HG03159 (cell line): ENCODE measurements around the gene SSBP3.
A peak's percentile ranks its signal among the peaks of the same experiment; 100 is the strongest.
"Not testable (repeated sequence)": the region's sequence is repeated elsewhere in the genome, so short reads cannot be mapped to it uniquely, and the experiment has no call there.

Experiments
- ATAC-seq: cut with Tn5 transposase; IDR thresholded peaks from one replicate; pipeline ENCODE4 v1.9.1; 2021; ENCODE audit warnings: mild to moderate bottlenecking, moderate library complexity; ENCODE audit not compliant: unreplicated experiment

The SSBP3 gene

DNA sequence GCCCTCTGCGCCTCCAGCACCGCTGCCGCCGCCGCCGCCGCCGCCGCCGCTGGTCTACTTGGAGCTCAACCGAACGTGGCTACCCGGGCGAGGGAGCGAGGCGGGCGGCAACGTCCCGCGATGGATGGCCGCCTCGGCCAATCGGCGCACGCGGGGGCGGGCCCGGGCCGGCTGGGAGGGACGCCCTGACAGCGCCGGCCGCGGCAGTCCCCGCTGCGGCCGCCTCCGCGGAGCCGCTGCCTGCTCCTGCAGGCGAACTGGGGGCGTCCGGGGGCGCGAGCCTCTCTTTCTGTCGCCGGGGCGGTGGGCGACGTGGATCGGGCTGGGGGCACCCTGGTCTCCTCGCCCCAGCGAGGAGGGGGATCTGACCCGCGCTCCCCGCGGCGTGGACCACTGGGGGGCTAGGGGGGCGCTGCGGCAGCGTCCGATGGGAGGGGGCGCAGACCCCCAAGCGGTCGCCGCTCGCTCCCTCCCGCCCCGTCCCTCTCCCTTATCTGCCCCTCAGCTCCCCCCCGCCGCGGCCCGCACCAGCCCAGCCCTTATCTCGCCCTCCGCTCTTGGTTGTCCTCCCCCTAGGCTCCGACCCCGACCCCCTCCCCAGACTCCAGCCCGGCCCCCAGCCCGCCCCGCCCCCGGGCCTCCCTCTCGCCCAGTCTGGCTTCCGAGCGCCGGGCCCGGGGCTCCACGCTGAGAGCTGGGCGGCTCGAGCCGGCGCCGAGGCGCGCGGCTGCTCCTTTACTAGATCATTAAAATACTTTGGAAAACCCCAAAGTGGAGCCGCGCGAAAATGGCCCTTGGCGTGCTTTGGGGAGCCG, at the start of gene SSBP3:
SSBP3 (minus strand) TSS at position 56 of the 815 bp plus-strand sequence.
- ATAC-seq = peak; percentile 84

DNA sequence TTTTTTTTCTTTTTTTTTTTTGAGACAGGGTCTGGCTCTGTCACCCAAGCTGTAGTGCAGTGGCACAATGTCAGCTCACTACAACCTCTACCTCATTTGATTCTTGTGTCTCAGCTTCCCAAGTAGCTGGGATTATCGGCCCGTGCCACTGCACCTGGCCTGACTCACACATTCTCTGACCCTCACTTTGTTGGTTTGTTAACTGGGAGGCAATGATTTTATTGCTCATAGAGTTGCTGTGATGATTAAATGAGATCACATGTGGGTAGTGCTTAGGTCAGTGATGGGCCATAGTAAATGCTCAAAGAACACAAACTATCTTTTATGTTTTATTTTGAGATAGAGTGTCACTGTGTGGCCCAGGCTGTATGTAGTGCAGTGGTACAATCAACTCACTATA, 47.3 kb upstream of the SSBP3 start:
- no peak for ATAC-seq

DNA sequence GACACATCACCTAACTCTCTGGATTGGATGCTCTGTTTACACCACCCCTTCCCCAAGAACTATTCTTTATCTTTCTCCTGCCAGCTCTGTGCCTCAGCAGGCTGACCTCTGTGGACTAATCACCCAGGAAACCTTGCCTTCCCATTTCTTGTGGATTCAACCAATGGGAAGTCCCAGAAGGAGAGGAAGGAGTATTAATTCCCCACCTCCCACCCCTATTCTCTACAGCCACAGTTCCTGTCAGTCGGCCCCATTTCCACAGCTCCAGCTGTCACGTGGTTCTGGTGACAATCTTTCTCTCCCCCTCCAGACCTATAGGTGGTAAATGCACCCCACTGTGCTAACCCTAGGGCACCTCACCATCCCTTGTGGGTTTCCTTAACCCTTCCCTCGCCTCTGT, 46.8 kb upstream of the SSBP3 start:
- ATAC-seq = no peak

DNA sequence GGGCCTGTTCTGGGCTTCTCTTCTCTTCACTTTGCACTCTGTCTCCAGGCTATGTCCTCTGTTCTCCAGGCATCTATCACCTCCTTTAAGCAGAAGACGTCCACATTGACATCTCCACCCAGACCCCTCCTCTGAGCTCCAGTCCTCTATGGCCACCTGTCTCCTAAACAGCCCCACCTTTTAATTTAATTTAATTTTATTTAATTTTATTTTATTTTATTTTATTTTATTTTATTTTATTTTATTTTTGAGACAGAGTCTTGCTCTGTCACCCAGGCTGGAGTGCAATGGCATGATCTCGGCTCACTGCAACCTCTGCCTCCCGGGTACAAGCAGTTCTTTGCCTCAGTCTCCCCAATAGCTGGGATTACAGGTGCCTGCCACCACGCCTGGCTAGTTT, 43.2 kb upstream of the SSBP3 start:
- ATAC-seq = not testable (repeated sequence)

DNA sequence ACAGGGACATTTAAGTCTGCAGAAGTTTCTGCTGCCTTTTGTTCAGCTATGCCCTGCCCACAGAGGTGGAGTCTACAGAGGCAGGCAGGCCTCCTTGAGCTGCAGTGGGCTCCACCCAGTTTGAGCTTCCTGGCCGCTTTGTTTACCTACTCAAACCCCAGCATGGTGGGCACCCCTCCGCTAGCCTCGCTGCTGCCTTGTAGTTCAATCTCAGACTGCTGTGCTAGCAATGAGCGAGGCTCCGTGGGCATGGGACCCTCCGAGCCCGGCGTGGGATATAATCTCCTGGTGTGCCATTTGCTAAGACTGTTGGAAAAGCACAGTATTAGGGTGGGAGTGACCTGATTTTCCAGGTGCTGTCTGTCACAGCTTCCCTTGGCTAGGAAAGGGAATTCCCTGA, 42.6 kb upstream of the SSBP3 start:
- not testable (repeated sequence) for ATAC-seq

DNA sequence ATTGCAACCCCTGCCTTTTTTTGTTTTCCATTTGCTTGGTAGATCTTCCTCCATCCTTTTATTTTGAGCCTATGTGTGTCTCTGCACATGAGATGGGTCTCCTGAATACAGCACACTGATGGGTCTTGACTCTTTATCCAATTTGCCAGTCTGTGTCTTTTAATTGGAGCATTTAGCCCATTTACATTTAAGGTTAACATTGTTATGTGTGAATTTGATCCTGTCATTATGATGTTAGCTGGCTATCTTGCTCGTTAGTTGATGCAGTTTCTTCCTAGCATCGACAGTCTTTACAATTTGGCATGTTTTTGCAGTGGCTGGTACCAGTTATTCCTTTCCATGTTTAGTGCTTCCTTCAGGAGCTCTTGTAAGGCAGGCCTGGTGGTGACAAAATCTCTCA, 40.9 kb upstream of the SSBP3 start:
- not testable (repeated sequence) for ATAC-seq

DNA sequence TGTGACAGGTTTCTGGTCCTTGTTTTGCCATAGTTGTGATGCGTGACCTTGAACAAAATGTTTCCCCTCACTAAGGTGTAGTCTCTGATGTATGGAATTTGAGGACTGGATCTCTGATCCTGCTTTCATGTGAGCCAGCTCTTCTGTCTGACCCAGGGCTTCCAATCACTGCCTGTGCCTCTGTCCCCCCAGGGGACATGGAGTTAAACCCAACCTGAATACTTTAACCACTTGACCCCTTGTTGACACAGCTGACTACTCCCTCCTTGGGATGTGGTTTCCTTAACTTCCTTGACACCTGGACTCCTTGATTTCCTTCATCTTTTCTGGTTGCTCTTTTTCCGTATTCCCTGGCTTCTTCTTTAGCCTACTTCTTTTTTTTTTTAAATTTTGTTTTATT, 36.0 kb upstream of the SSBP3 start:
- ATAC-seq = no peak

DNA sequence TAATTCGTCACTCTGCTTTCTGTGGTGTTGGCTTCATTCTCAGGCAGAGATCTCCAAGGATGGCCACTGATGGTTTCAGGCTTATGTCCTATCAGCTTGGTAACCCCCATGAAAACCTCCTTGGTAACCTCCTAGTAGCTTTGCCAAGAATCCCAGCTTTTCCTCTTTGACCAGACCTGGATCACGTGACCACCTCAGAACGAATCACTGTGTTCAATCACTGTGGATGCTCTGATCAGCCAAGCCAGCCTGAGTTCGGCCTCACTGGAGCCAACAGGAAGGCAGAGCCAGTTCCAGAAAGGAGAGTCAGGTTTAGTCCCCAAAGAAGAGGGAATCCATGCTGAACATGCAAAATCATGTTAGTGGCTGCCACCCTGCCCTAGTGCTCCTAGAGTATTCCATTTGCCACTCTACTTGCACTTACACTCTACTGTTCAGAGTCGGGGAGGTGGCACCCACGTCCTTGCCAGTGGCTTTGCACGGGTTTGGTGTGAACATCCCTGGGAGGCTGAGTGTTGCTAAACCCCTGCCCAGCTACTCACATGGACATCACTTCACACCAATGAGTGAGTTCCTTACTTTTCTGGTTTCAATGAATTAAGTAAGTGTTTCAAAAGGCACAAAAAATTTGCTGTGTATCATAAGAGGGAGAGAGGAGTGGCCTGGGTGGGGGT, 33.5 kb upstream of the SSBP3 start:
- no peak for ATAC-seq

DNA sequence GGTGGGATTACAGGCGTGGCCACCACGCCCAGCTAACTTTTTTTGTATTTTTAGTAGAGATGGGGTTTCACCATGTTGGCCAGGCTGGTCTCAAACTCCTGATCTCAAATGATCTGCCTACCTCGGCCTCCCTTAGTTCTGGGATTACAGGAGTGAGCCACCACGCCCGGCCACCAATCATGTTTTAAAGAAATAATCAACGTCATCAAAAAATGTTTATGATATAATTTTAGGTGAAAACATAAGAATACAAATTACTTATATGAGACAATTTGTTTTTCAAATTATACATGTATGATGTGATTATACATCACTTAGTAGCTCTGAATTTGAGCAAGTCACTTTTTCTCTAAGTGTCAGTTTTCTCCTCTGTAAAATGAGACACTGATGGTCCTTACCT, 31.6 kb upstream of the SSBP3 start:
- no peak for ATAC-seq

DNA sequence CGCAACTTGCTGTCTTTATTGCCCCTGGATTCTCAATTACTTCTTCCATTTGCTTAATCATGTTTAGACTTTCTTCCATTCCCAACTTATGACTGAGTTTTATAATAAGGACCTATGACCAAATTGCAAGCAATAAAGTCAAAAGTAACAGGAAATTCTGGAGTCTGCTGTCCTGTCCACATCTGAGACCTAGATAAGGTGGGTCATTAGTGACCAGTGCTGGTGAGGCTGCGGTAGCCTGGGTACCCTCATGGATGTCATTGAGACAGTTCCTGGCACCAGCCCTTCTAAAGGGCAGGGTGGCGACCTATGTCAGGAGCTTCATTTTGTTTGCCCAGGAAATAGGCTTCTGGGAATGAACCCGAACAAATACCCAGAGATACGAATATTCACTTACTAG, 30.6 kb upstream of the SSBP3 start:
- no peak for ATAC-seq

DNA sequence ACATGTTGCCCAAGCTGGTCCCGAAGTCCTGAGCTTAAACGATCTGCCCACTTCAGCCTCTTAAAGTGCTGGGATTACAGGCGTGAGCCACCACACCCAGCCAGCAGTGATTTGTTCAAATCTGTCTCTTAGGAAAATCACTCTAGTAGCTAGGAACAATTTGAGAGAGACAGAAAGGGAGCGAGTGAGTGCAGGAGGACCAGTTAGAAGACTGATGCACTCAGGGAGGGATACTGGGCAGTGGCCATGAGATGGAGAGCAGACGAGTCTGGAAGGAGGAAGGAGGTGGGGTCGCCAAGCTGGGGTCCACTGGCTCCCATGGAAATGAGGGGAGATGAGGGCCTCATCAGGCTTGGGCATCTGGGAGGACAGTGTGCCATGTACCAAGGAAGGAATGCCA, 23.6 kb upstream of the SSBP3 start:
- ATAC-seq = no peak

DNA sequence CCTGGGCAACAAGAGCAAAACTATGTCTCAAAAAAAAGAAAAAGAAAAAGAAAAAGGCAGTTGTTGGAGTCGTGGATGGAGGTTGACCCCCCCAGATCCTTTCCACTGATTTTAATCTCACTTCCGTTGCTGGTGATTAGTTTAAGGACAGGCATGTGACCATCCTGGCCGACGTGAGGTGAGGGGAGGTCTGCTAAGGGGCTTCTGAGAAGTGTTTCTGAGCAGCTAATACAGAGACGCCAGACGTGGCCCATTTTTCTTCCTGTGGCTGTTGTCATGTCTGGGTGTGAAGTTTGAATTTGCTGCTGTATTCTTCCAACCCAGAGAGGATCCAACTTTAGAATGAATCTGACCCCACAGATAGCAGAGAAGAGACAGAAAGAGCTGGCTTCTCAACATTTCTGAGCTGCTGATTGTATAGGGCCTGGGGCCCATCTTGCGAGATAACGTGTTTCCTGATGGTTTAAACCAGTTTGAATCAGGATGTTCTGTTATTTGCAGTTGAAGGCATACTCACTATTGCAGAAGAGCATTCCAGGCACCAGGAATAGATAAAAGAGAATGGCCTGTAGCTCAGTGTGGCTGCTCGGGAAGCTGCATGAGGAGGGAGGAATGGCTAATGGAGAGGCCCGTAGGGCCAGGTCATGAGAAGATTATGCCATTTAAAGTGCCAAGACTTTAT, 22.8 kb upstream of the SSBP3 start:
- no peak for ATAC-seq

DNA sequence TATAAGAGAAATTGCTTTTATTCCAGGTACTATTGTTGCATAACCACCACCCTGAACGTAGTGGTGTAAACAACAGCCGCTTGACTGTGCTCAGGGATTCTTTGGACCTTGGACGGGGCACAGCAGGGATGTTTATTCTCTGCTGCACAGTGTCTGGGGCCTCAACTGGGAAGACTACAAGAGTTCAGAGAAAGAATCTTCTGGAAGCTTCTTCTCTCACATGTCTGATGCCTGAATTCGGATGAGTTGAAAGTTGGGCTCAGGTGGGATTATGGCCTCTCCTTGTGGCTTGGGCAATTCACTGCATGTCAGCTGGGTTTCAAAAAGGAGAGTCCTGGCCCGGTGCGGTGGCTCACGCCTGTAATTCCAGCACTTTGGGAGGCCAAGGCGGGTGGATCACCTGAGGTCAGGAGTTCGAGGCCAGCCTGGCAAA, 19.0 kb upstream of the SSBP3 start:
- ATAC-seq = no peak

DNA sequence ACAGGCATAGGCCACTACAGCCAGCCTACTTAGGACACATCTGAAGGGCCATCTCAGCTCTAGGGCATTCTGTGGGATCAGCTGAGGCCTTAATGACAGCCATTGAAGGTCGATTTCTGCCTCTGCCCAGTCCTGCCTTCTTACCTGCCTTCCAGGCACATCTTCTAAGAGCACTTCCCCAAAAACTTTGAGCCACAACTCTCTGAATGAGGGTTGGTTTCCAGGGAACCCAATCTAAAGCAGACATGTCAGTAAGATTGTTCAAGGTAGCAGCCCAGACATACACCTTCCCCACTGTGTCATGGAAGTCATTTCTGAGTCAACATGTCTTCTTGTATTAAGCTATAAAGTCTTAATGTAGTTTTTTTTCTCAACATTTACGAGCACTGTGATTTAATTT, 18.2 kb upstream of the SSBP3 start:
- ATAC-seq = no peak

DNA sequence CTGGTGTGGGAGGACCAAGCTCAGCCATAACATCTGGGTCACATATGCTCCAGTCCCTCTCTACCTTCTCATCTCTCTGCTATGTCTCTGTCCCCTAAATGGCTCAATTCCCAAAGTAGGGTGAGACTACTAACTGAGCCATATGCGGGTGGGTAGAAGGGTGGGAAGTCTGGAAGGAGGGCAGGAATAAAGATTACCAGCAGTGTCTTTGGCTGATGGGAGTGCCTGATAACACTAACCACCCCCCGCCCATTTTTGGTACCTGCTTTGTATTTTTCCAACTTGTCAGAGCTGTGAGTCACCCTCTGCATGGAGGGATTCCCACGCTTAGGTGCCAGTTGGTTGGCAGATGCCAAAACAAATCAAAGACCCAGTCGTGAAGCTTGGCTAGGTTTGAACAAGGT, 14.9 kb upstream of the SSBP3 start:
- no peak for ATAC-seq

DNA sequence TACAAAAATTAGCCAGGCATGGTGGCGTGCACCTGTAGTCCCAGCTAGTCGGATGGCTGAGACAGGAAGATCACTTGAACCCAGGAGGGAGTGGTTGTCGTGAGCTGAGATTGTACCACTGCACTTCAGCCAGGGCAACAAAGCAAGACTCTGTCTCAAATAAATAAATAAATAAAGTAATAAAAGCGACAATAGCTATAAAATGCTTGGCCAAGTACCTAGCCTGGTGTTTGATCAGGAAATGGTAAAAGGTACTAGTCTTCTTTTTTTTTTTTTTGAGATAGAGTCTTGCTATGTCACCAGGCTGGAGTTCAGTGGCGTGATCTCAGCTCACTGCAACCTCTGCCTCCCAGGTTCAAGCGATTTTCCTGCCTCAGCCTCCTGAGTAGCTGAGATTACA, 12.4 kb upstream of the SSBP3 start:
- ATAC-seq = not testable (repeated sequence)

DNA sequence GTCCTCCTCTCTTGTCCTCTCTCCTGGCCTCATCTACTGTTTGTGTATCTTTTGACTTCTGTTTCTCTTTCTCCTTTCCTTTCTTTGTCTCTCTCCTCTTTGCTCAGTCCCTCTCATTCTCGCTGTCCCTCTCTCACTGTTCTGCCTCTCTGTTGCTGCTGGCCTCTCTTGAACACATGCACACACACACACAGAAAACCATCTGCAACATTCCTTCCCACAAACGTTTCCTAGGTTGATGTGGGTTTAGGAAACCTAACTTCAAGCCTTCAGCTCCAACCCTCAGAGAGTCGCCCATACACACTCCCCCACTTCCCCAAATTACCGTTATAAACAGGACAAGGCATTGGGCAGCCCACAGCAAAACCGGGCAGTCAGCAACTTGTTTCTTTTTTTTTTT, 10.9 kb upstream of the SSBP3 start:
- no peak for ATAC-seq

DNA sequence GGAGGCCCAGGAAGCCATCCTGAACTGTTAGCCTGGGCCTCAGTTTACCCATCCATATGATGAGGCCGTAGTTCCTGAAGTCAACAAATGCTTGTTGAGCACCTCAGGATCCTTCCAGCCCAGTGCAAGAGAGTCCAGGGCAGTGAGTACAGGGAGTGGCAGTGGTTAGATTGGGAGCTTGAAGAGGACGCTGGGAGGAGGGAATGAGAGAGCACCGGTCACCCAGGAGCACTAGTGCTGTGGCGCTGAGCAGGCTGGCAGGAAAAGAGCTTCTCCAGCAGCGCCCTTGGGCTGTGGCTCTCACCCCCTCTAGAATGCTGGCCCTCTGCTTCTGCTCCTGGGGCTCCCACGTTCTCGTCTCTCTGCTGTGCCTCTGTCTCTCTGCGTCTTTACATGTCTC, 10.2 kb upstream of the SSBP3 start:
- ATAC-seq = no peak

DNA sequence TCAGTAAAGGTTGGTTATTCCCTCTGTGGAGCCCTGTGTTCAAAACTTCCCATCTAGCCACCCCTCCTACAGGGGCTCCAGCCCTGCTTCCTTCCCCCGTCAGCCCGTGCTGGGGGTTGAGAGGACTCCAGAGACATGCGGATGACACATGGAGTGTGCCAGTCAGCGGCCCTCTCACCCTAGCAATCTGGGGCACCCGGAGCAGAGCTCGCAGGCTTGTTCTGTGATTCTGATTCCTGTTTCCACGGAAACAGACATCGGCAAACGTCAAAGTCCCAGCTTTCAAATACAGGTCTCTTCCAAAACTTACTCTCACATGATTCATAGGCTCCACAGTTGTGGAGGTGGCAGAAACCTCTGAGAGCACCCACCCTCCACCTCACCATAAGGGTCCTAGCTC, 9.8 kb upstream of the SSBP3 start:
- no peak for ATAC-seq

DNA sequence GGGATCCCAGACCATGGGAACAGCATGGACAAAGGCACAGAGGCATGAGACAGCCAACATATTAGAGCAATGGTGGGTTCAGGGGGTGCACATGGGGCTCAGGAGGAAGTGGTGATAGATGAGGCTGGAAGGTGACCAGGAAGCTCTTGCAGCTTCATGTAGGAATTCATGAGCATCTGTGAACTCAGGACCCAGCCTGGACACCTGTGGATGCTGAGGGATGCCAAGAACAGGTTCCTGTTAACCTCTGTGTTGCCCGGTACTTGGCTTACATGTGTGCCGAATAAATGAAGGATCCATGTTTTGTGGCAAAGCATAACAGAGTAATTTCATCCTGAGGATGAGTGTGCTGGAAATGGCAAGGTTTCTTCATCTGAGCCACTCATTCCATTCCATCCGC, 9.3 kb upstream of the SSBP3 start:
- ATAC-seq = no peak

DNA sequence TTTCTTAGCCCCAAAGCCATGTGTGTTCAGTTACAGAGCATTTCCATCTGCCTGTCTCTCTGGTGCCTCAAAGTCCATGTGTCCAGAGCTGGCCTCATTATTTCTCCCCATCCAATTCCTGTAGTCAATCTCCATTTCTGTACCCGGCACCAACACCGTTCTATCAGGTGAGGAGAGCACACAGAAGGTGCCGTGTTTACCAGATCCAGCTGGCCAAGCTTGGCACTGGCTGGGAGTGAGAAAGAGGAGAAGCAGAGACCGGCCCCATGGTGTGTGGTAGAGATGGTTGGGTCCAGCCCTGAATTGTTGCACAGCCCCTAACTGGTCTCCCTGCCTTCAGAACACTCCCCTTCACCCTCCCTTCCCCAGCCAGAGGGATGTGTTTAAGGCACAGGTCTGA, 7.5 kb upstream of the SSBP3 start:
- ATAC-seq = no peak

DNA sequence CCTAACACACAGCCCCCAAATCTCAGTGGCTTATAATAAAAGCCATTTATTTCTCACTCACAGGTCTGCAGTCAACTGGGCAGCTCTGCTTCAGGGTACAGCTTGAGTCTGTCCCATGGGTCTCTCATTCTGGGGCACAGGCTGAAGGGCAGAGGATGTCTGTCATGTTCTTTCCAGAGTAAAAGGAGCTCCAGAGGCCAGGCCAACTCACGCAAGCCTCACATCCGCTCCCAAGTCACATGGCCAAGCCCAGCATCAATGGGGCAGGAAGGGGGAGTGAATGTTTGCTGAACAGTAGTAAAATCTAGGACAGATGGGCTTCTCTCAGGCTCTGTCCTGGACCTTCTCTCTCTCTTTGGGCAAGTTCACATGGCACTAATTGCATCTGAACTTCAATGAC, 7.1 kb upstream of the SSBP3 start:
- ATAC-seq = no peak
